Endothelial cell of umbilical vein (primary cell): ENCODE results near the gene ADRA2C.

Source experiments
- CTCF ChIP-seq, 2 donors: IDR thresholded peaks; 1 replicate in 1 of 2; 2 replicates in 1 of 2; pipeline ENCODE4 v1.5.1; 2011; ENCODE audit warnings: low read length in 2 of 2, mild to moderate bottlenecking in 2 of 2, moderate library complexity in 2 of 2, control low read depth in 1 of 2, inconsistent platforms in 1 of 2, low read depth in 1 of 2; ENCODE audit not compliant: insufficient read depth in 1 of 2; ENCODE audit errors: extremely low read depth in 1 of 2
- EZH2 ChIP-seq: IDR thresholded peaks from 2 replicates; pipeline ENCODE4 v1.6.1; 2012; ENCODE audit warnings: borderline replicate concordance, low read depth, mild to moderate bottlenecking, moderate library complexity, low read length, inconsistent platforms; ENCODE audit not compliant: severe bottlenecking
- FOS ChIP-seq: IDR thresholded peaks from 2 replicates; pipeline ENCODE4 v1.6.1; 2011; ENCODE audit warnings: mild to moderate bottlenecking, low read length, moderate library complexity, borderline replicate concordance; ENCODE audit not compliant: insufficient read depth
- GATA2 ChIP-seq: IDR thresholded peaks from 2 replicates; pipeline ENCODE4 v1.7.0; 2011; ENCODE audit warnings: low read depth, mild to moderate bottlenecking, moderate library complexity, mixed read lengths, low read length; ENCODE audit not compliant: insufficient read length, insufficient read depth
- JUN ChIP-seq: IDR thresholded peaks from 2 replicates; pipeline ENCODE4 v1.6.1; 2011; ENCODE audit warnings: borderline replicate concordance, low read depth; ENCODE audit not compliant: insufficient read length, insufficient read depth
- MYC ChIP-seq: IDR thresholded peaks from one replicate; pipeline ENCODE4 v1.6.1; 2011; ENCODE audit warnings: mild to moderate bottlenecking, low read depth, low read length
- POLR2A ChIP-seq: IDR thresholded peaks from 2 replicates; pipeline ENCODE4 v1.6.1; 2012; ENCODE audit warnings: low read depth, mild to moderate bottlenecking, control low read depth, low read length
- POLR2AphosphoS5 ChIP-seq: IDR thresholded peaks from 2 replicates; pipeline ENCODE4 v1.6.1; 2012; ENCODE audit warnings: low read depth, mild to moderate bottlenecking, control low read depth, low read length, moderate library complexity; ENCODE audit not compliant: insufficient read depth
- TF ChIP-seq, protein P1 (sequence below): IDR thresholded peaks from 2 replicates; pipeline ENCODE4 v1.6.1; 2011; ENCODE audit not compliant: insufficient read depth, insufficient read length

GRCh38 chr4:3808597-3808996 is 42.4 kb downstream of the ADRA2C start:
- TF ChIP-seq POLR2A, result no peak
- TF ChIP-seq, protein P1, sequence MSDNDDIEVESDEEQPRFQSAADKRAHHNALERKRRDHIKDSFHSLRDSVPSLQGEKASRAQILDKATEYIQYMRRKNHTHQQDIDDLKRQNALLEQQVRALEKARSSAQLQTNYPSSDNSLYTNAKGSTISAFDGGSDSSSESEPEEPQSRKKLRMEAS, result no peak
- no peak for TF ChIP-seq EZH2
- no peak for TF ChIP-seq CTCF (IDR thresholded peaks at IDR 0.05; ENCODE audit: extremely low read depth in 1 of 2, insufficient read depth in 1 of 2, low read depth in 1 of 2, low read length in 2 of 2)
- no peak for TF ChIP-seq JUN
- TF ChIP-seq POLR2AphosphoS5, result no peak
- no peak for TF ChIP-seq FOS
- no peak for TF ChIP-seq GATA2
- no peak for TF ChIP-seq MYC
